Activated CD4-positive, alpha-beta T cell treated with anti-CD3 and anti-CD28 coated beads, Interleukin-2, amount 50 U/mL, for 24 hours (primary cell): ENCODE data around the gene TMPRSS11E.
A peak's percentile ranks its signal among the peaks of the same experiment; 100 is the strongest.
"Not testable (repeated sequence)": the region's sequence is repeated elsewhere in the genome, so short reads cannot be mapped to it uniquely, and the experiment has no call there.

Experiments
- DNase-seq, 2 donors: peaks; one replicate each; pipeline ENCODE4 v3.0.0-alpha.2; 2020; ENCODE audit warnings: low read depth in 1 of 2, low spot score in 1 of 2

TMPRSS11E gene

GRCh38 chr4:68461790-68462189 is 14.5 kb downstream of the TMPRSS11E start:
- no peak for DNase-seq

- DNase-seq: no peak
Measured at GRCh38 chr4:68462691-68463090, 15.4 kb downstream of the TMPRSS11E start.

GRCh38 chr4:68463796-68464195 is 16.5 kb downstream of the TMPRSS11E start:
- DNase-seq: no peak

GRCh38 chr4:68465058-68465457 is 17.8 kb downstream of the TMPRSS11E start:
- DNase-seq: no peak

GRCh38 chr4:68466185-68466584 is 18.9 kb downstream of the TMPRSS11E start:
- DNase-seq: no peak

- no peak for DNase-seq
Measured at GRCh38 chr4:68466751-68467150, 19.5 kb downstream of the TMPRSS11E start.

GRCh38 chr4:68469482-68469881 is 22.2 kb downstream of the TMPRSS11E start:
- no peak for DNase-seq

GRCh38 chr4:68476191-68476590 is 28.9 kb downstream of the TMPRSS11E start:
- DNase-seq: no peak

- DNase-seq: no peak
Measured at GRCh38 chr4:68489338-68489737, 42.1 kb downstream of the TMPRSS11E start.

GRCh38 chr4:68490826-68491457 is 43.7 kb downstream of the TMPRSS11E start:
- DNase-seq: no peak

- DNase-seq: no peak
Measured at GRCh38 chr4:68494688-68495087, 47.4 kb downstream of the TMPRSS11E start.

GRCh38 chr4:68498413-68499007 is 51.2 kb downstream of the TMPRSS11E start:
- peak in 1 of 2 donors; percentile 51 for DNase-seq

- DNase-seq: no peak
Measured at GRCh38 chr4:68499021-68499420, 51.8 kb downstream of the TMPRSS11E start.

GRCh38 chr4:68503462-68503861 is 56.2 kb downstream of the TMPRSS11E start:
- not testable (repeated sequence) for DNase-seq

GRCh38 chr4:68504836-68505235 is 57.6 kb downstream of the TMPRSS11E start:
- not testable (repeated sequence) for DNase-seq

GRCh38 chr4:68505452-68505851 is 58.2 kb downstream of the TMPRSS11E start:
- not testable (repeated sequence) for DNase-seq

- DNase-seq: no peak
Measured at GRCh38 chr4:68518889-68519288, 71.6 kb downstream of the TMPRSS11E start.

GRCh38 chr4:68520985-68521384 is 73.7 kb downstream of the TMPRSS11E start:
- no peak for DNase-seq

GRCh38 chr4:68522232-68522631 is 75.0 kb downstream of the TMPRSS11E start:
- DNase-seq: not testable (repeated sequence)

- DNase-seq: no peak
Measured at GRCh38 chr4:68535974-68536373, 88.7 kb downstream of the TMPRSS11E start.

GRCh38 chr4:68536375-68536774 is 89.1 kb downstream of the TMPRSS11E start:
- DNase-seq: no peak

GRCh38 chr4:68542742-68543141 is 95.5 kb downstream of the TMPRSS11E start:
- not testable (repeated sequence) for DNase-seq
